MM.1S (cell line): ENCODE data around the gene ADARB1.

Experiments
- DNase-seq: peaks from one replicate; pipeline ENCODE4 v3.0.0-alpha.2; 2015
- H2AFZ ChIP-seq: fragments of 300-600 bp; sonication (generic); 2 replicates; pipeline ENCODE4 v1.6.0; 2016; ENCODE audit warnings: antibody characterized with exemption, low read length
- H3F3A ChIP-seq: fragments of 300-600 bp; sonication (generic); 2 replicates; pipeline ENCODE4 v1.6.1; 2016; ENCODE audit warnings: mild to moderate bottlenecking, antibody characterized with exemption, low read length, moderate library complexity, mixed read lengths; ENCODE audit not compliant: insufficient read depth
- H3K27ac ChIP-seq: fragments of 300-600 bp; sonication (generic); 2 replicates; pipeline ENCODE4 v1.5.1; 2016; ENCODE audit warnings: mild to moderate bottlenecking, low read length
- H3K27me3 ChIP-seq: fragments of 300-600 bp; sonication (generic); replicated peaks from 2 replicates; pipeline ENCODE4 v1.6.0; 2016; ENCODE audit warnings: low read length; ENCODE audit not compliant: insufficient read depth
- H3K36me3 ChIP-seq: fragments of 300-600 bp; sonication (generic); replicated peaks from 2 replicates; pipeline ENCODE4 v1.6.1; 2016; ENCODE audit warnings: mild to moderate bottlenecking, low read length, mixed read lengths; ENCODE audit not compliant: insufficient read depth
- H3K4me1 ChIP-seq: fragments of 300-600 bp; sonication (generic); 2 replicates; pipeline ENCODE4 v1.6.1; 2016; ENCODE audit warnings: low read length, mixed read lengths
- H3K4me2 ChIP-seq: fragments of 300-600 bp; sonication (generic); 2 replicates; pipeline ENCODE4 v1.6.0; 2016; ENCODE audit warnings: low read depth, low read length
- H3K4me3 ChIP-seq: fragments of 300-600 bp; sonication (generic); 2 replicates; pipeline ENCODE4 v1.5.1; 2016; ENCODE audit warnings: low read length, mixed read lengths
- H3K79me2 ChIP-seq: fragments of 300-600 bp; sonication (generic); 2 replicates; pipeline ENCODE4 v1.6.1; 2016; ENCODE audit warnings: mixed run types, low read length, mixed read lengths
- H3K9ac ChIP-seq: fragments of 300-600 bp; sonication (generic); 2 replicates; pipeline ENCODE4 v1.6.1; 2016; ENCODE audit warnings: low read length, mixed read lengths
- H3K9me2 ChIP-seq: fragments of 300-600 bp; sonication (generic); replicated peaks from 2 replicates; pipeline ENCODE4 v1.6.1; 2016; ENCODE audit warnings: mild to moderate bottlenecking, low read length, mixed read lengths; ENCODE audit not compliant: insufficient read depth
- H3K9me3 ChIP-seq: fragments of 300-600 bp; sonication (generic); replicated peaks from 2 replicates; pipeline ENCODE4 v1.6.1; 2016; ENCODE audit warnings: mild to moderate bottlenecking, low read length, mixed read lengths; ENCODE audit not compliant: insufficient read depth
- H4K20me1 ChIP-seq: fragments of 300-600 bp; sonication (generic); 2 replicates; pipeline ENCODE4 v1.6.1; 2016; ENCODE audit warnings: mild to moderate bottlenecking, low read length, moderate library complexity, mixed read lengths; ENCODE audit not compliant: insufficient read depth
- CTCF ChIP-seq: fragments of 300-600 bp; sonication (generic); IDR thresholded peaks from 2 replicates; pipeline ENCODE4 v1.5.1; 2016; ENCODE audit warnings: antibody characterized with exemption, low read length, mixed read lengths
- EZH2 ChIP-seq: fragments of 300-600 bp; sonication (generic); optimal IDR thresholded peaks from 2 replicates; pipeline ENCODE3; 2017; ENCODE audit warnings: low read depth, mild to moderate bottlenecking, antibody characterized with exemption, low read length, mixed read lengths
- EZH2phosphoT487 ChIP-seq: fragments of 300-600 bp; sonication (generic); IDR thresholded peaks from 2 replicates; pipeline ENCODE4 v1.6.1; 2018; ENCODE audit warnings: antibody characterized with exemption, low read length

The ADARB1 gene

DNA sequence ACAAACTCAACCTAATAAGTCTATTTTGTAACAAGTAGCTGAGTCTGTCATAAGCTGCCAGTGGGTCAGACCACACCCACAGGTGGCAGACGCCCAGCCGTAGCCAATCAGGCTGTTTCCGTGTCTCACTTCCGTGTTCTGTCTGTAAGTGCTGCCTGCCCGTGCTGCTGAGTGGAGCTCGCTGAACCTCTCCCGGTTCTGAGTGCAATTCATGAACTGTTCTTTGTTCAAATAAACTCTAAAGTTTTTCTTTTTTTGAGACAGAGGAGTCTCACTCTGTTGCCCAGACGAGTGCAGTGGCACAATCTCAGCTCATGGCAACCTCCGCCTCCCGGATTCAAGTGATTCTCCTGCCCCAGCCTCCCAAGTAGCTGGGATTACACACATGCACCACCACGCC, 188.2 kb downstream of the ADARB1 start:
- Histone ChIP-seq H3K27me3 (peaks cover 31% of the 10 kb centered on the region), H3F3A (no peaks in the 10 kb centered on the region), H3K4me3 (no peak overlapping the region), H2AFZ (no peak overlapping the region), H3K9me2 (no peaks in the 10 kb centered on the region), H3K9ac (no peak overlapping the region), H3K36me3 (no peaks in the 10 kb centered on the region; the same call in 1 of the 2 replicates), H3K4me1 (no peaks in the 10 kb centered on the region), H3K27ac (no peak overlapping the region), H4K20me1 (no peaks in the 10 kb centered on the region), H3K9me3 (no peaks in the 10 kb centered on the region), H3K79me2 (no peaks in the 10 kb centered on the region), H3K4me2 (no peak overlapping the region)
- no peak for DNase-seq
- TF ChIP-seq CTCF, result no peak
- no peak for TF ChIP-seq EZH2phosphoT487
- TF ChIP-seq EZH2, result no peak

GRCh38 chr21:45263534-45263933, 189.2 kb downstream of the ADARB1 start:
- Histone ChIP-seq H2AFZ (no peak overlapping the region), H4K20me1 (no peaks in the 10 kb centered on the region), H3K9me2 (no peaks in the 10 kb centered on the region), H3K36me3 (no peaks in the 10 kb centered on the region; the same call in 1 of the 2 replicates), H3K9me3 (no peaks in the 10 kb centered on the region), H3K4me3 (no peak overlapping the region), H3K27me3 (peaks cover 22% of the 10 kb centered on the region), H3K4me1 (no peaks in the 10 kb centered on the region), H3K79me2 (no peaks in the 10 kb centered on the region), H3K9ac (no peak overlapping the region), H3K27ac (no peak overlapping the region), H3K4me2 (no peak overlapping the region), H3F3A (no peaks in the 10 kb centered on the region)
- no peak for TF ChIP-seq EZH2
- no peak for TF ChIP-seq CTCF
- no peak for TF ChIP-seq EZH2phosphoT487
- DNase-seq, result no peak

GRCh38 chr21:45264146-45264911, 189.9 kb downstream of the ADARB1 start:
- no peaks in the 10 kb centered on the region for H3K9me3 ChIP-seq
- H3K9me2 ChIP-seq, result no peaks in the 10 kb centered on the region
- H3K27ac ChIP-seq, result no peak overlapping the region
- H3F3A ChIP-seq, result no peaks in the 10 kb centered on the region
- no peak overlapping the region for H3K4me2 ChIP-seq
- DNase-seq, result no peak
- no peaks in the 10 kb centered on the region; the same call in 1 of the 2 replicates for H3K36me3 ChIP-seq
- H2AFZ ChIP-seq, result no peak overlapping the region
- H3K4me3 ChIP-seq, result no peak overlapping the region
- H3K4me1 ChIP-seq, result no peaks in the 10 kb centered on the region
- no peaks in the 10 kb centered on the region for H4K20me1 ChIP-seq
- peaks cover 14% of the 10 kb centered on the region for H3K27me3 ChIP-seq
- no peak overlapping the region for H3K9ac ChIP-seq
- no peaks in the 10 kb centered on the region for H3K79me2 ChIP-seq
- no peak for TF ChIP-seq EZH2
- TF ChIP-seq CTCF, result no peak
- TF ChIP-seq EZH2phosphoT487, result no peak
